HepG2 (cell line): ENCODE data around the gene ADAMTS16. TPM values are rescaled to one million over a fixed set of nuclear protein-coding genes. Genes with fewer than 3 reads are reported as not detected.
A peak's percentile ranks its signal among the peaks of the same experiment; 100 is the strongest.

Source experiments
- ARNTL ChIP-seq: sonication (generic); formaldehyde crosslinking; IDR thresholded peaks from 2 replicates; pipeline ENCODE4 v1.4.0; 2020; ENCODE audit warnings: mild to moderate bottlenecking, missing genetic modification reagents
- DMAP1 ChIP-seq: IDR thresholded peaks from 2 replicates; pipeline ENCODE4 v1.6.1; 2016
- HIVEP1 ChIP-seq: sonication (generic); formaldehyde crosslinking; IDR thresholded peaks from 2 replicates; pipeline ENCODE4 v1.4.0; 2020; ENCODE audit warnings: mild to moderate bottlenecking, missing genetic modification reagents
- MAFK ChIP-seq, 2 experiments: IDR thresholded peaks in 1 of 2; conservative IDR thresholded peaks in 1 of 2; 2 replicates each; pipeline ENCODE4 v1.6.1; 2011; ENCODE audit warnings: improper control_type of control experiment in 2 of 2, low read length in 2 of 2
- POLR2G ChIP-seq: fragments of 200-400 bp; formaldehyde crosslinking; IDR thresholded peaks from 2 replicates; pipeline ENCODE4 v1.6.1; 2018; ENCODE audit warnings: mild to moderate bottlenecking, low read depth, low read length, moderate library complexity
- PRPF4 ChIP-seq: fragments of 200-400 bp; formaldehyde crosslinking; IDR thresholded peaks from 2 replicates; pipeline ENCODE4 v1.6.1; 2016; ENCODE audit warnings: low read length, low read depth; ENCODE audit not compliant: poor library complexity, severe bottlenecking
- SAFB2 ChIP-seq: sonication (generic); formaldehyde crosslinking; IDR thresholded peaks from 2 replicates; pipeline ENCODE4 v1.5.1; 2020; ENCODE audit warnings: missing genetic modification reagents, low read depth, mild to moderate bottlenecking, borderline replicate concordance
- TAF1 ChIP-seq: sonication (generic); formaldehyde crosslinking; IDR thresholded peaks from 2 replicates; pipeline ENCODE4 v1.4.0; 2020; ENCODE audit warnings: missing genetic modification reagents
- TERF1 ChIP-seq: sonication (generic); formaldehyde crosslinking; IDR thresholded peaks from 2 replicates; pipeline ENCODE4 v1.8.0; 2022; ENCODE audit warnings: mild to moderate bottlenecking, missing genetic modification reagents, moderate library complexity
- ZMAT3 ChIP-seq: sonication (generic); formaldehyde crosslinking; conservative IDR thresholded peaks from 2 replicates; pipeline ENCODE4 v1.7.0; 2021; ENCODE audit warnings: missing genetic modification reagents
- ZNF207 ChIP-seq: fragments of 450-650 bp; IDR thresholded peaks from 2 replicates; pipeline ENCODE4 v1.6.1; 2016; ENCODE audit warnings: antibody characterized with exemption, borderline replicate concordance
- ZNF232 ChIP-seq: sonication (generic); formaldehyde crosslinking; IDR thresholded peaks from 2 replicates; pipeline ENCODE4 v1.4.0; 2020; ENCODE audit warnings: missing genetic modification reagents, borderline replicate concordance
- ZNF441 ChIP-seq: sonication (generic); formaldehyde crosslinking; IDR thresholded peaks from 2 replicates; pipeline ENCODE4 v1.7.0; 2021; ENCODE audit warnings: missing genetic modification reagents, borderline replicate concordance
- ZNF615 ChIP-seq: sonication (generic); formaldehyde crosslinking; IDR thresholded peaks from 2 replicates; pipeline ENCODE4 v1.5.0; 2020; ENCODE audit warnings: mild to moderate bottlenecking, missing genetic modification reagents, borderline replicate concordance
- ZNF879 ChIP-seq: sonication (generic); formaldehyde crosslinking; IDR thresholded peaks from 2 replicates; pipeline ENCODE4 v1.8.1; 2023; ENCODE audit warnings: missing genetic modification reagents
- polyA plus RNA-seq, 8 experiments: library from polyadenylated mRNA; depleted of rRNA in 3 of 8; stranded (reverse) in 7 of 8; unstranded in 1 of 8; fragments of >200 nt; fragmentation: Illumina TruSeq in 4 of 8; extraction: Trizol in 4 of 8; gene quantifications; 2 replicates each; pipeline versions ENCODE4 v1.2.1 to v1.2.3, GENCODE V29; 2011 to 2016; ENCODE audit warnings: low read depth in 4 of 8, missing spikeins in 1 of 8, mixed read lengths in 1 of 8; ENCODE audit not compliant: insufficient read depth in 1 of 8
- total RNA-seq, 5 experiments: library from RNA; depleted of rRNA; stranded (reverse); fragments of >200 nt; fragmentation: Illumina TruSeq; extraction: Trizol; gene quantifications; 2 replicates each; pipeline ENCODE4 v1.2.3, GENCODE V29; 2016; ENCODE audit warnings: low read depth in 1 of 5
- TF ChIP-seq, protein P1 (sequence below): sonication (generic); formaldehyde crosslinking; conservative IDR thresholded peaks from 2 replicates; pipeline ENCODE4 v1.8.0; 2022; ENCODE audit warnings: mild to moderate bottlenecking, moderate library complexity, missing genetic modification reagents
- TF ChIP-seq, protein P2 (sequence below): sonication (generic); formaldehyde crosslinking; IDR thresholded peaks from 2 replicates; pipeline ENCODE4 v1.5.0; 2020; ENCODE audit warnings: mild to moderate bottlenecking, missing genetic modification reagents, borderline replicate concordance
- TF ChIP-seq, protein P3 (sequence below): IDR thresholded peaks from 2 replicates; pipeline ENCODE4 v1.6.1; 2016; ENCODE audit warnings: missing compliant biosample characterization, missing genetic modification reagents, borderline replicate concordance

Gene ADAMTS16
- total and polyA plus RNA-seq, 2 of the 13 experiments (the other 11 are each of a cell fraction or from before 2014, with no cell fraction given) = 0.02 to 0.03 TPM

DNA sequence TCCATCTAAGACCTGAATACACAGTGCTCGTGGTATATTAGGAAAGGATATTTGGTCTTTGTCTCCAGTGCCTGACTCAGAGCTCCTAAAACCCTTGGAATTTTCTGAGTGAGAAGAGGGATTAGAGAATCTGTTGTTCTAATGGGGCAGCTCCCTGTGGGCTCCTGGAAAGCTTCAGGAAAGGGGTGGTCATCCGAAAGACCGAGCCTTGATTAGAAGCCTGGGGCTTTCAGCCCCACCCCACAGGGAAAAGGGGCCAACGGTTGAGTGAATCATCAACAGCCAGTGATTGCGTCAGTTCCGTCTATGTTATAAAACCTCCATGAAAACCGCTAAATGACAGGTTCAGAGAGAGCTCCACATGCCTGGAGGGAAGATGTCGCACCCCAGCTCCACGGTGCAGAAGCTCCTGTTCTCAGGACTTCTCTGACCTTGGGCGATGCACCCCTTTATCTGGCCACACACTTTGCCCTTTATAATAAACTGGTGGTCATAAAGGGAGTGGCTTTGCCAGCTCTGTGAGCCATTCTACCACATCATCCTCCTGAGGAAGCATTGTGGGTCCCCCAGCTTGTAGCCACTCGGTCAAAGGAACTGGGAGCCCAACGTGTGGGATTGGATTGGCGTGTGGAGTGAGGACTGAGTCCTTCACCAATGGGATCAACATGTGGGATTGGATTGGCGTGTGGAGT is 211.3 kb downstream of the ADAMTS16 start (continued):
- TF ChIP-seq TERF1 (CRISPR knock-in tag) (no peak), PRPF4 (no peak), POLR2G (peak; percentile 78), ZNF615 (no peak), DMAP1 (CRISPR knock-in tag) (no peak), MAFK (conservative IDR thresholded peaks at IDR 0.05 in 1 of 2, IDR thresholded peaks at IDR 0.05 in 1 of 2; ENCODE audit: low read length in 2 of 2) (no peak), ZNF207 (no peak), ZNF232 (CRISPR knock-in tag) (no peak), TAF1 (CRISPR knock-in tag) (no peak), ZMAT3 (CRISPR knock-in tag) (no peak), HIVEP1 (CRISPR knock-in tag) (no peak), SAFB2 (CRISPR knock-in tag) (no peak), ZNF879 (no peak), ARNTL (CRISPR knock-in tag) (no peak), ZNF441 (CRISPR knock-in tag) (no peak)
- TF ChIP-seq, protein P1, sequence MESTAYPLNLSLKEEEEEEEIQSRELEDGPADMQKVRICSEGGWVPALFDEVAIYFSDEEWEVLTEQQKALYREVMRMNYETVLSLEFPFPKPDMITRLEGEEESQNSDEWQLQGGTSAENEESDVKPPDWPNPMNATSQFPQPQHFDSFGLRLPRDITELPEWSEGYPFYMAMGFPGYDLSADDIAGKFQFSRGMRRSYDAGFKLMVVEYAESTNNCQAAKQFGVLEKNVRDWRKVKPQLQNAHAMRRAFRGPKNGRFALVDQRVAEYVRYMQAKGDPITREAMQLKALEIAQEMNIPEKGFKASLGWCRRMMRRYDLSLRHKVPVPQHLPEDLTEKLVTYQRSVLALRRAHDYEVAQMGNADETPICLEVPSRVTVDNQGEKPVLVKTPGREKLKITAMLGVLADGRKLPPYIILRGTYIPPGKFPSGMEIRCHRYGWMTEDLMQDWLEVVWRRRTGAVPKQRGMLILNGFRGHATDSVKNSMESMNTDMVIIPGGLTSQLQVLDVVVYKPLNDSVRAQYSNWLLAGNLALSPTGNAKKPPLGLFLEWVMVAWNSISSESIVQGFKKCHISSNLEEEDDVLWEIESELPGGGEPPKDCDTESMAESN (CRISPR knock-in tag) = no peak
- TF ChIP-seq, protein P2, sequence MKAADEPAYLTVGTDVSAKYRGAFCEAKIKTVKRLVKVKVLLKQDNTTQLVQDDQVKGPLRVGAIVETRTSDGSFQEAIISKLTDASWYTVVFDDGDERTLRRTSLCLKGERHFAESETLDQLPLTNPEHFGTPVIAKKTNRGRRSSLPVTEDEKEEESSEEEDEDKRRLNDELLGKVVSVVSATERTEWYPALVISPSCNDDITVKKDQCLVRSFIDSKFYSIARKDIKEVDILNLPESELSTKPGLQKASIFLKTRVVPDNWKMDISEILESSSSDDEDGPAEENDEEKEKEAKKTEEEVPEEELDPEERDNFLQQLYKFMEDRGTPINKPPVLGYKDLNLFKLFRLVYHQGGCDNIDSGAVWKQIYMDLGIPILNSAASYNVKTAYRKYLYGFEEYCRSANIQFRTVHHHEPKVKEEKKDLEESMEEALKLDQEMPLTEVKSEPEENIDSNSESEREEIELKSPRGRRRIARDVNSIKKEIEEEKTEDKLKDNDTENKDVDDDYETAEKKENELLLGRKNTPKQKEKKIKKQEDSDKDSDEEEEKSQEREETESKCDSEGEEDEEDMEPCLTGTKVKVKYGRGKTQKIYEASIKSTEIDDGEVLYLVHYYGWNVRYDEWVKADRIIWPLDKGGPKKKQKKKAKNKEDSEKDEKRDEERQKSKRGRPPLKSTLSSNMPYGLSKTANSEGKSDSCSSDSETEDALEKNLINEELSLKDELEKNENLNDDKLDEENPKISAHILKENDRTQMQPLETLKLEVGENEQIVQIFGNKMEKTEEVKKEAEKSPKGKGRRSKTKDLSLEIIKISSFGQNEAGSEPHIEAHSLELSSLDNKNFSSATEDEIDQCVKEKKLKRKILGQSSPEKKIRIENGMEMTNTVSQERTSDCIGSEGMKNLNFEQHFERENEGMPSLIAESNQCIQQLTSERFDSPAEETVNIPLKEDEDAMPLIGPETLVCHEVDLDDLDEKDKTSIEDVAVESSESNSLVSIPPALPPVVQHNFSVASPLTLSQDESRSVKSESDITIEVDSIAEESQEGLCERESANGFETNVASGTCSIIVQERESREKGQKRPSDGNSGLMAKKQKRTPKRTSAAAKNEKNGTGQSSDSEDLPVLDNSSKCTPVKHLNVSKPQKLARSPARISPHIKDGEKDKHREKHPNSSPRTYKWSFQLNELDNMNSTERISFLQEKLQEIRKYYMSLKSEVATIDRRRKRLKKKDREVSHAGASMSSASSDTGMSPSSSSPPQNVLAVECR (CRISPR knock-in tag) = peak; percentile 19; the same call in 1 of the 2 replicates
- TF ChIP-seq, protein P3, sequence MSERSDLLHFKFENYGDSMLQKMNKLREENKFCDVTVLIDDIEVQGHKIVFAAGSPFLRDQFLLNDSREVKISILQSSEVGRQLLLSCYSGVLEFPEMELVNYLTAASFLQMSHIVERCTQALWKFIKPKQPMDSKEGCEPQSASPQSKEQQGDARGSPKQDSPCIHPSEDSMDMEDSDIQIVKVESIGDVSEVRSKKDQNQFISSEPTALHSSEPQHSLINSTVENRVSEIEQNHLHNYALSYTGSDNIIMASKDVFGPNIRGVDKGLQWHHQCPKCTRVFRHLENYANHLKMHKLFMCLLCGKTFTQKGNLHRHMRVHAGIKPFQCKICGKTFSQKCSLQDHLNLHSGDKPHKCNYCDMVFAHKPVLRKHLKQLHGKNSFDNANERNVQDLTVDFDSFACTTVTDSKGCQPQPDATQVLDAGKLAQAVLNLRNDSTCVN (CRISPR knock-in tag) = no peak
